H54 (cell line): ENCODE measurements around the gene OPALIN.

Source experiments
- DNase-seq: peaks from one replicate; pipeline ENCODE4 v3.0.0; 2011; ENCODE audit warnings: low spot score, mixed read lengths; ENCODE audit not compliant: insufficient read length
- FAIRE-seq: peaks from 3 replicates; lab custom pipeline; 2011; peaks lifted over from hg19 to GRCh38; lab: Jason Lieb, UNC
- POLR2A ChIP-seq: IDR thresholded peaks from 2 replicates; pipeline ENCODE4 v1.6.1; 2011; ENCODE audit warnings: low read depth, mild to moderate bottlenecking, low read length

OPALIN gene

DNA sequence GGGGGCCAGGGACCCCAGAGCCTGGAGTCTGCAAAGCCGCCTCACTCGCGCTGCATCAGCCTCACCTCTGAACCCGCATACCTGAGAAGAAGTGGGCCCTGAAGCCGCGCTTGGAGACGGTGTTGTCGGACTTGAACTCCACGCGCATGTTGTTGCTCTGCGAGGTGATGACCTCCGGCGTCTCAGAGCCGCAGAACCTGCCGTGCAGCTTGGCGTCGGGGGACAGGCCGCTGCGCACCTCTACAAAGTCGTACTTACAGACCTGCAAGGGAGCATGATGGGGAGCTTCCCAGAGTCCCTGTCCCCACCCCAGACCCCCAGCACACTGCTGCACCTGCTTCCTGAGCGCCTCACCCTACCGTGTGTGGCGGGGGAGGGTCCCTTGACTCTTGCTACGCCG lies 25.7 kb upstream of the OPALIN start:
- DNase-seq = no peak
- no peak for TF ChIP-seq POLR2A
- no peak for FAIRE-seq

DNA sequence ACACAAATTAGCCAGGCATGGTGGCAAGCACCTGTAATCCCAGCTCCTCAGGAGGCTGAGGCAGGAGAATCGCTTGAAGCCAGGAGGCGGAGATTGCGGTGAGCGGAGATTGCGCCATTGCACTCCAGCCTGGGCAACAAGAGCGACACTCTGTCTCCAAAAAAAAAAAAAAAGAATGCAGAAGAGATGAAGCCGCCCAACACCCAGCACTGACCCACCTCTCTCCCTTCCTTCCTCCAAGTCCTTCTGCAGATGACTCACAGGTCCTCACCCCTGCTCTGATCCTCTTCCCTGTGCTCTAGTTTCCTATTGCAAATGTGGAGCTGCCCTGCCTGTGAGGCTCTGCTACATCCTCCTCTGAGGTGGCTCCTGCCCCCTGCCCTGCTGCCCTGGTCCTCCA lies 22.0 kb upstream of the OPALIN start:
- no peak for TF ChIP-seq POLR2A
- FAIRE-seq (no peak), DNase-seq (peak; percentile 33)

DNA sequence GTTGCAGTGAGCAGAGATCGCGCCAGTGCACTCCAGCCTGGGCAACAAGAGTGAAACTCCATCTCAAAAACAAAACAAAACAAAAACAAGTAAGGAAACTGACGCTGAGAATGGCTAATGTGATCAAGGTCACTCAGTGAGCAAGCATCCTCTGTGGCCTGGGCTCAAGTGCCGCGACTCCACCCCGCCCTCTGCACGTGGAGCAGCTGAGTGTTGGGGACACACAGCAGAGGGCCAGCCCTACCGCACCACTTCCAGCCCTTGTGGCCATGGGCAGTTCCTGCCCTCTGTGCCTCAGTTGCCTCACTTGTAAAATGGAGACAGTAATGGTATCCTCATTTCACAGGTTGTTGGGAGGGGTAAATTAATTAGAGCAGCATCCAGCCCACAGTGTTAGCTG lies 21.0 kb upstream of the OPALIN start:
- no peak for FAIRE-seq
- no peak for DNase-seq
- no peak for TF ChIP-seq POLR2A

DNA sequence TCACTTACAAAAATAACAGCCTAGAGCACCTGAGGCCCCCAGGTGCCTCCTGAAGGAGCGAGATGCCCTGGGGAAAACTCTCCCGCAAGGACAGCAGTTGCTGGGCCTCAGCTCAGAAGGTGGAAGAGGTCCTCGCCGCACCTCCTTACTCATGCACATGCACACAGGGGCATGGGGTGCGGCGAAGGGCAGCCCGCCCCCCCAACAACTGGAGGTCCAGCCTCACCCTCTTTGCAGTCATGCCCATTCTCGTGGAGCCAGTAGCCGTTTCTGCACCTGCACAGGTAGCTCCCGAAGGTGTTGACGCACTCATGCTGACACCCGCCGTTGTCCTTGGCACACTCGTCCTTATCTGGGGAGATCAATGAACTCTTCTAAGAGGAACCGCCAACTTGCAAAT lies 19.9 kb upstream of the OPALIN start:
- DNase-seq (no peak), FAIRE-seq (no peak)
- TF ChIP-seq POLR2A = no peak

GRCh38 chr10:96377816-96378294 lies 19.1 kb upstream of the OPALIN start:
- DNase-seq = peak; percentile 11
- no peak for TF ChIP-seq POLR2A
- FAIRE-seq = no peak

DNA sequence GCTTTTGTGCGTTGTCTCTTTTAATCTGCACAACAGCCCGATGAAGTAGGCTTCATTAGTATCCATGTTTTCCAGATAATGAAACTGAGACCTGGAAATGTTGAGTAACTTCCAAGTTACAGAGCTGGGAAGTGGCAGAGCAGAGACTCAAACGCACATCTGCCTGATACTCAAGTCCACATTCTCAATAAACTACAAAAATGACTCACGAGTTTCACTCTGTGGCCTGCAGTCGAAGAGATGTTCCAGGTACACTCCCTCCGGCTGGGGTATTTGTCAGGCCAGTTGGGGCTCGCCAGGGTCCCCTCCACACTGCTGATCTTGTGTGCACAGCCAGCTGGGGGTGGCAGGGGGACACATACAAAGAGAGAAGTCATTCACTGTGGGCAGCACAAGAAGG lies 17.7 kb upstream of the OPALIN start:
- no peak for TF ChIP-seq POLR2A
- FAIRE-seq (no peak), DNase-seq (no peak)

GRCh38 chr10:96374985-96375830 lies 16.4 kb upstream of the OPALIN start:
- TF ChIP-seq POLR2A = no peak; the same call in 1 of the 2 replicates
- peak; percentile 66 for FAIRE-seq
- peak; percentile 95 for DNase-seq

DNA sequence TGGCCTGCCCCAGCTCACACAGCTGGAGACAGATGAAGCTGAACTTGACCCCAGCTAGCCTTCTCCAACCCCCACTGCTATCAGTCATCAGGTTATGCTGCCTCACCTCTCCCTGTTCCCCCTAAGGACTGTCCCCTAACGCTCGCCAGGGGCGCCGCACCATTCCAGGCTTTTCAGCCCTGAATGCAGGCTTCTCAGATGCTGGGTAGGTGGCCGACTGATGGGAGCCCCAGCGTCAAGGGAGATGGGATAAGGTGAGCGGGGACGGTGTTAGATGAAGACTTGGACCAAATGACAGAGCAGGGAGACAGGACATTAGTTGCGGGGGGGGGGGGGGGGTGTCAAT lies 15.8 kb upstream of the OPALIN start:
- TF ChIP-seq POLR2A = no peak
- DNase-seq (no peak), FAIRE-seq (no peak)

DNA sequence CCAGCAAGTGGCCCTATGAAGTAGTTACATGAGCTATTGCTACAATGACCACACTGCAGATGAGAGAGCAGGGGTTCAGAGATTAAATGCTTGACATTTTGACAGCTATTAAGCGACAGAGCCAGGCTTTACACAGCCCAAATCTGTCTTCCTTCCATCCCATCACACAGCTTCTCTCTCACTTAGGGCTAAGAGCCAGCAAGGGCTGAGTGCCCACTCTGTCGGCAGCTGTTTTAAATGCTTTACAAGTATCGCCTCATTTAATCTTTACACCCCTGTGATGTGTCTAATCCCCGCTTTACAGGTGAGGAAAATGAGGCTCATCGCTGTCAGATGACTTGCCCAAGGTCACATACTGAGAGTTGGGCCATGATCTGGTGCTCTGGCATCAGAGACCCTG lies 15.2 kb upstream of the OPALIN start:
- TF ChIP-seq POLR2A = no peak
- DNase-seq = no peak
- FAIRE-seq = no peak

DNA sequence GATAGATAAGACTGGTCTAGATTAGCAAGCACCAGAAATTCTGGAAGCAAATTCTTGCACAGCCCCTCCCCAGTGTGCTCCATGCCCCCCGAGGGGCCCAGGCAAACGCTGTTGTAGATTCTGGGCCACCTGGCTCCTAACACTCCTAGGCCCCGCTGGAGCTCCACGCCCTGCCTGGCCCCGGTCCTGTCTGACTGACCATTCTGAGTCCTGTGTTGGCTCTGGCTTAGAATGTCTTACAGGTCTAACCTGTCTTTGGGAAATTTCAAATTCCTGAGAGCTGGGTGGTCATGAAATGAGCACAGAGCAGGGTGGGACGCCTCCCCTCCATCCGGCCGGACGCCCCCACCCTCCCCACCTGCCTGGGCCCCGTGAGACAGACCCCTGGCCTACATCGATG lies 12.6 kb upstream of the OPALIN start:
- DNase-seq (no peak), FAIRE-seq (no peak)
- TF ChIP-seq POLR2A = no peak

GRCh38 chr10:96370584-96371157 lies 11.9 kb upstream of the OPALIN start:
- no peak for TF ChIP-seq POLR2A
- peak; percentile 71 for DNase-seq
- peak; percentile 11 for FAIRE-seq

GRCh38 chr10:96369890-96370583 lies 11.2 kb upstream of the OPALIN start:
- no peak for TF ChIP-seq POLR2A
- no peak for FAIRE-seq
- DNase-seq = peak; percentile 77

- no peak for FAIRE-seq
- no peak for TF ChIP-seq POLR2A
- no peak for DNase-seq
Measured at GRCh38 chr10:96368971-96369370, 10.2 kb upstream of the OPALIN start.

DNA sequence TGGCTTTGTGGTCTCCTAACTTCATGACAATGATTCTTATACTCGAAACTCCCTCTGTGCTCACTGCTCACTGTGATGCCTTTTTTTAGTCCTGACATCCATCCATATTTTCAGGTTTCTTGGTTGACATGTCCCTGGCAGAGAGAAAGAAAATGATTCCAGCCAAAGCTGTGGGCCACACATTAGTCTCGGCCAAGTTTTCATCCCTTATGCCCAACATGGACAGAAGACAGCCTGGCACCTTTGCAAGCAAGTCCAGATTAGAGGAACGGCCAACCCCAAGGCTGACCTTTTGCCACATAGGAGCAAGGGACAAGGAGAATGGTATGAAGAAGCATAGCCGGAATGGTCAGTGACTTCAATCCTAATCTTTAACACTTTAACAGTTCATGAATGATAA lies 8.7 kb upstream of the OPALIN start:
- FAIRE-seq (no peak), DNase-seq (no peak)
- no peak for TF ChIP-seq POLR2A
